Putamen (tissue), 1 donor: ENCODE results near the gene SLC13A3.

ENCODE experiments used
- DNase-seq: peaks from one replicate; pipeline ENCODE4 v3.0.0-alpha.2; 2016; ENCODE audit warnings: low spot score

SLC13A3 gene

DNA sequence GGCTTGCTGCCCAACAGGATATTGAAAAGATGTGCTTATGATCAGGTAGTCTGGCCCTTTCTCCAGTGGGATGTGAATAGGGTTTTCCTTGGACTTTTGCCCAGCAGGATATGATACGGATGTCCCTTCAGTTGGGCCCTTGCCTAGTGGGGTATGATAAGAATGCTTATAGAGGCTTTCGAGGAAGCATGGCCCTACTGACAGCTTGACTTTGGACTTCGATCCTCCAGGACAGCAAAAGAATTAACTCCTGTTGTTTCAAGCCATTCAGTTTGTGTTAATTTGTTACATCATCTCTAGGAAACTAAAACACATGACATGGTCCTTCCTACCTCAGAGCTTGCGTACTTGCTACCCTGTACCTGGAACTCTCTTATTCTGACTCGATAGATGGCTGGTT, 128.2 kb downstream of the SLC13A3 start:
- no peak for DNase-seq

DNA sequence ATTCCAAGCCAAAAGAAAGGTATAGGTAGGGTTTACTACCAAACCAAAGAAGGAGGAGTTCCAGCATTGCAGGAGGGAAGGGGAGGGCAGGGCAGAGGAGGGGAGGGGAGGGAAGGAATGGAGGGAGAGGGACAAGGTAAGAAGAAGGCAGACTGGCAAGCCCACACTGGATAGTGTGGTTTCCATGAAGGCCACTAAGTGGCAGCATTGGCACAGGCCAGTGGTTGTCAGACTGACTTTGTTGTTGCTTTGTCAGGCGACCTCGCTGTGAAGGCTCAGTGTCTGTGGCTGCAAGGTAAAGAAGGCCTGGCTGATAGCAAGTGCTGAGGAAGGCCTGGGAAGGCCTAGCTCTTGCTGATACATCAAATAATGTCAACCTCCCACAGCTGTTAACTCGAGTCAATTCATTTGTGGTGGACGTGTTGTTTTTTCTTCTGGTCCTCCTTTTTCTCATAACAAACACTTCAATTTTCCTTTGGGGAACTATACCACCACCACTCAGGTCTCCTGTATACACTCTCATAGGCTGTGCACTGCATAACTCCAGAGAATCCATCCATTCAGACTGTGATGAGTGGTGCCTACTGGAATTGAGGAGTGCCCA, 130.2 kb downstream of the SLC13A3 start:
- peak; percentile 28 for DNase-seq

DNA sequence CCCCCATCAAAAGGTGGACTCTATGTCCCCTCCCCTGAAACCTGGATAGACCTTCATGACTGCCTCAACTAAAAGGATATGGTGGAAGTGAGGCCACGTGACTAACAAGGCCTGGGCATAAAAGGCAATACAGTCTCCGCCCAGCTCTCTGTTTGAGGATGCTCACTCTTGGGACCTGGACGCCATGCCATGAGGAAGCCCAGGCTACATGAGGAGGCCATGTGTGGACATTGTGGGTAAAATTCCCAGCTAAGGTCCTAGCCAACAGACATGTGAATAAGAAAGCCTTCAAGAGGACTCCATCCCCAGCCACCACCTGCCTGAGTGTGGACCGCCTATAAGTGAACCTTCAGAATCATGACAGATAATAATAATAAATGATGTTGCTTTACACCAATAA, 130.7 kb downstream of the SLC13A3 start:
- no peak for DNase-seq

DNA sequence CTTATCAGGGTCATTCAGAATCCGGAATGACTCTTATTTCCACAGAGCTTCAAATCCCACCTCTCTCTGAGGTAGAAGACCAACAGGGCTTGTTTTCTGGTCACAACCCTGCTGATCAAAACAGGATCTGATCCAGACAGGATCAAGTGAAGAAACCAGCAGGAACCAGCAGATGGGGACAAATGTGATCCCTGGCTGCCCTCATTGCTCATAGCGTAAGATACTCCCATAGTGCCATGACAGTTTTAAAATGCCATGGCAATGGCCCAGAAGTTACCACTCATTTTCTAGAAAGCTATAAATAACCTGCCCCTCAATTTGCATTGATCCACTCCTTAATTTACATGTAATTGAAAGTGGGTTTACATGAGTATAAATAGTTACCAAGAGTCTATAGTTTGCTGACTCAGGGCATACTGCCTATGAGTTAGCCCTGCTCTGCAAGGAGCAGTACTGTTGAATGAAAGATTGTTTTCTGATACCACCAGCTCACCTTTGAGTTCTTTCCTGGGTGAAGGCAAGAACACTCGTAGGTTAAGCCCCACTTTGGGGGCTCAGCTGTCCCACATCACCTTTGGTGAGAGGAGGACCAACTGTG, 131.7 kb downstream of the SLC13A3 start:
- no peak for DNase-seq

DNA sequence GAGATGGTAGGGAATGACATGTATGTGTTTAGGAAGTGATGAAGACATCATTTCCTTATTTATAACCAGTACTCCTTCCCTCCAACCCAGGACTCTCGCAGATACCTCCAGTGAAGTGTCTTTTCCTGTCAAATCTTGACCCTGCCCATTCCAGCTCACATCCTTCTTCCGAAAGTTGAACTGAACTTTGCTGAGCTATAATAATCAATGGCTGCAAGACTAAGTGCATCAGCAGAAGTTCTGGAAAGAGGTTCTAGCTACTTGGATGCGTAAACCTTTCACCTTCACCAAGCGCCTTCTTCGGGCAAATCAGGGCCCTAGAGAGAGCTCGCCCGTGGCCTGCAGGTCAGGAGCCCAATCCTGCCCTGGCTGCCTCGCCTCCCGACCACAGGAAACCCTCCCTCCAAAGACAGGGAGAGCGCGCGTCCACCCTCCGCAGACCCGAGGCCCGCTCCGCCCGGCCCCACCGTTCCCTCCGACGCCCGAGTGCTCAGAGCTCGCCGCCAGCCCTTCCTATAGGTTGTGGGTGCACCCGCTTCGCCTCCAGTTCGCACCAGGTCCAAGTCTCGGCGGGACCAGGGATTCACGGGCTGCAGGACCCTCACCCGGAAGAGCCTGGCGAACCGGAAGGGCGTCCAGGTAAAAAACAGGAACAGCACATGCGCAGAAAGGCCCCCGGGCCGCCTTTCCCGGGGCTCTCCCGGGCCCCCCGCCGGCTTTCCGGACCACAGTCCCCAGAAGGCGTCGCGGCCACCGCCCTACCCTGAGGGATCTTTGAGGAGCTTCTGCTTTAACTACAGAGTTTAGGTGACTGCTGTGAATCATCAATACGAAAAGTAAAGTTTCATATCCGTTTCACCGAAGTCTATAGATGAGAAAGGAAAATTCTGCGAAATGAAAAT, 138.1 kb downstream of the SLC13A3 start, which contains the start of gene ZNF334:
Gene ZNF334, minus strand, starts transcription at position 617 of the 902 bp plus-strand sequence. CDS start 1,457 bp downstream, outside the sequence.
- DNase-seq: peak; percentile 77

DNA sequence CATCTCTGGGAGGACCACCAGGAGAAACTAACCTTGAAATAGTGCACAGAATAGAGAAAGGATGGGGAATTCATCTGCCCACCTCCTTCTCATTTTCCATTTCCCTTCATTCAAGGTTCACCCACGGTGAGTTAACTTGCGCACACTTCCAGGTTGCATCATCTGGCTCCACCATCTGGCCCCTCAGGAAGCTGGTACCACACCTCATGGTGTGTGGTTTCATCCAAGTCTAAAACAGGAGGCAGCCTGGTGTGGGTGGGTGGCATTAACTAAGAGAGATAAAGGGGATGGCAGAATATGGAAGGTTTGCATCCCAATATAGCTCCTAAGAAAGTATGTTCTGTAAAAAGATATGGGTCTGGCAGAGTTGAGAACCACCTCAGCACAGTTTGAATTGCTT, 141.7 kb downstream of the SLC13A3 start:
- no peak for DNase-seq
